Measurements from ENCODE around the gene MUC5B. TPM values are rescaled to one million over a fixed set of nuclear protein-coding genes. Genes with fewer than 3 reads are reported as not detected.
"Not testable (repeated sequence)": the region's sequence is repeated elsewhere in the genome, so short reads cannot be mapped to it uniquely, and the experiment has no call there.

Gene MUC5B
- total RNA-seq (not detected), polyA plus RNA-seq (under 1 TPM in 1 of 2 donors, not detected in 1; 0.01 TPM)
- long read RNA-seq, donor 1 = 0 reads
- long read RNA-seq, donor 2 = 0 reads
- long read RNA-seq, donor 3 = 0 reads

- TF ChIP-seq POLR2A (IDR thresholded peaks at IDR 0.05) (no peak), CTCF (IDR thresholded peaks at IDR 0.05) (no peak)
- intact Hi-C loops (cut with DNase I) = no loop called here
- H3K9me3 ChIP-seq = no peaks in the 10 kb centered on the region
- WGBS, 4 donors = 47 to 76% (median 67%) methylated on average over 15 to 36 of the region's 36 CpGs
- H3K27me3 ChIP-seq = peaks cover 23 to 86% (median 40%) of the 10 kb centered on the region in 9 donors
- H3K4me1 ChIP-seq = no peaks in the 10 kb centered on the region
- DNase-seq (peak in 3 of 5 donors; percentile 21 to 48 (median 23)), ATAC-seq (no peak)
- H3K36me3 ChIP-seq = no peaks in the 10 kb centered on the region
- H3K27ac ChIP-seq = no peak within 1 kb of the TSS
- no peak within 1 kb of the TSS for H3K4me3 ChIP-seq
Measured at GRCh38 chr11:1222491-1223345, at the start of gene MUC5B. Gene MUC5B, plus strand, starts transcription at chr11:1223066. Its CDS starts 58 bp downstream, at chr11:1223124.

- H3K27me3 ChIP-seq; H3K4me3 ChIP-seq; DNase-seq; H3K9me3 ChIP-seq; ATAC-seq; intact Hi-C loops (cut with DNase I); H3K27ac ChIP-seq; H3K36me3 ChIP-seq; H3K4me1 ChIP-seq: not testable (repeated sequence)
- WGBS, 4 donors = 85 to 90% (median 89%) methylated on average over 2 to 3 of the region's 3 CpGs
Measured at GRCh38 chr11:1173396-1173795, 49.5 kb upstream of the MUC5B start.

GRCh38 chr11:1174441-1175370 is 48.2 kb upstream of the MUC5B start:
- TF ChIP-seq POLR2A (IDR thresholded peaks at IDR 0.05) (no peak), CTCF (IDR thresholded peaks at IDR 0.05) (no peak)
- no peak overlapping the region for H3K4me3 ChIP-seq
- WGBS, 4 donors = 88 to 93% (median 91%) methylated on average over 16 to 39 of the region's 39 CpGs
- DNase-seq (peak in 3 of 5 donors; percentile 9 to 51 (median 13)), ATAC-seq (no peak)
- no peaks in the 10 kb centered on the region for H3K4me1 ChIP-seq
- H3K9me3 ChIP-seq = no peaks in the 10 kb centered on the region
- no peak overlapping the region for H3K27ac ChIP-seq
- peaks cover 0 to 6% (median 0%) of the 10 kb centered on the region in 9 donors for H3K27me3 ChIP-seq
- intact Hi-C loops (cut with DNase I) = no loop called here
- no peaks in the 10 kb centered on the region for H3K36me3 ChIP-seq

- H3K27me3 ChIP-seq = peaks cover 0 to 6% (median 0%) of the 10 kb centered on the region in 9 donors
- 80 to 92% (median 84%) methylated on average over 22 of the region's 22 CpGs for WGBS, 4 donors
Measured at GRCh38 chr11:1175461-1176223, 47.2 kb upstream of the MUC5B start.

More at GRCh38 chr11:1175461-1176223, 47.2 kb upstream of the MUC5B start:
- ATAC-seq = no peak
- Histone ChIP-seq H3K4me3 (no peak overlapping the region), H3K27ac (no peak overlapping the region), H3K4me1 (no peaks in the 10 kb centered on the region), H3K36me3 (no peaks in the 10 kb centered on the region), H3K9me3 (no peaks in the 10 kb centered on the region)
- DNase-seq = peak in 3 of 5 donors; percentile 6 to 54 (median 15)
- TF ChIP-seq CTCF (IDR thresholded peaks at IDR 0.05) (no peak), POLR2A (IDR thresholded peaks at IDR 0.05) (no peak)
- intact Hi-C loops (cut with DNase I) = no loop called here

Data from heart left ventricle (tissue), 16 donors.